ENCODE measurements around the gene OARD1. TPM values are rescaled to one million over a fixed set of nuclear protein-coding genes. Genes with fewer than 3 reads are reported as not detected.

Gene OARD1
- polyA plus RNA-seq, 3 donors from 2014 or later, result 32.3 to 41.9 (median 33.2) TPM

DNA sequence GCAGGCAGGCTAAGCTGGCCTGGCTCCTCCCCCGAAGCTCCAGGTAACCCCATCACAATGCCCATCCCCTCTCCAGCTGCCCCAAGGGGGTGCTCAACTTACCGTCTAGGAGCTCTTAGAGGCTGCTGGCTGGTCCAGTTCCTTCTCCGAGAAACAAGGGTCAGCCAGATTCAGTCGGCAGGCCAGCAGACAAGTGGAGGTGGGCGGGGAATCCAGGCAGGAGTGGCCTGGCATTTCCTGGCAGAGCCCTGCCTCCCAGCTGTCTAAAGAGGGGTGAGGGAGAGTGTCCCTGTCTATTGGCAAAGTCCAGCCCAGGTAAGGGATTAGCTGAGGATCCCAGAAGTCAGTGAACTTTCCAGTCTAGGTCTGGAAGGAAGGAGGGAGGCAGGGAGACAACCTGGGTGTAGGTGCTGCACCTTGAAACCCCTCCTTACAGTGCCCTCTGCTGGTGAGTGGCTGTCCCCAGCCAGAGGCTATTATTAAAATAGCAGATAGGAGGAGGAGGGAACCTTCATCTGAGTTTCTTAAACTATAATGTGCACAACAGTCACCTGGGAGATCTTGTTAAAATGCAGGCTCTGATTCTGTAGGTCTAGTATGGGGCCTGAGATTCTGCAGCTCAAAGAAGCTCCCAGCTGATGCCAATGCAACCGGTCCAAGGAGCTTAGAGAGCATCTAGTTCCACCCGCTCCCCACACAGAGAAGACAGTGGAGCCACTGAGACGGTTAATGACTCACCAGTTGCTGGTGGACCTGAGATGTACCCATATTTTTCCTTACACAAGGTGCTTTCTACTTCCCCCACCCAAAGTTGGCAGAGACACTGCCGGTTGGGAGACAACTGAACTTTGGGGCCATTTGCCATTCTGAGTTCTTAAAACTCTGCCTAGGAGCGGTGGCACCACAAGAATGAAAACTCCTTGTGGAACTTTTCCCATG, 32.8 kb downstream of the OARD1 start, which contains the start of gene UNC5CL:
Gene UNC5CL (minus strand): TSS at position 162 of the 939 bp plus-strand sequence. CDS start 4,147 bp downstream, outside the sequence.
- H3K27ac Mint-ChIP-seq, result no peak within 1 kb of the TSS
- DNase-seq, result peak; percentile 7 to 42 (median 22)
- H3K4me3 Mint-ChIP-seq, result no peak within 1 kb of the TSS

GRCh38 chr6:41038205-41038604, 34.0 kb downstream of the OARD1 start:
- no peak for DNase-seq
- Mint-ChIP-seq H3K36me3 (peaks cover 0 to 8% (median 3%) of the 10 kb centered on the region in 3 donors), H3K4me3 (no peak overlapping the region), H3K4me1 (no peaks in the 10 kb centered on the region), H3K9me3 (no peaks in the 10 kb centered on the region), H3K27me3 (ENCODE audit: low read depth in 3 of 3) (peaks cover 0 to 2% (median 0%) of the 10 kb centered on the region in 3 donors), H3K27ac (no peak overlapping the region)

More for the DNA sequence above, 32.8 kb downstream of the OARD1 start, which contains the start of gene UNC5CL:
- Mint-ChIP-seq H3K36me3 (peaks cover 0 to 8% (median 2%) of the 10 kb centered on the region in 3 donors), H3K4me1 (no peaks in the 10 kb centered on the region), H3K9me3 (no peaks in the 10 kb centered on the region), H3K27me3 (ENCODE audit: low read depth in 3 of 3) (peaks cover 0 to 2% (median 0%) of the 10 kb centered on the region in 3 donors)

DNA sequence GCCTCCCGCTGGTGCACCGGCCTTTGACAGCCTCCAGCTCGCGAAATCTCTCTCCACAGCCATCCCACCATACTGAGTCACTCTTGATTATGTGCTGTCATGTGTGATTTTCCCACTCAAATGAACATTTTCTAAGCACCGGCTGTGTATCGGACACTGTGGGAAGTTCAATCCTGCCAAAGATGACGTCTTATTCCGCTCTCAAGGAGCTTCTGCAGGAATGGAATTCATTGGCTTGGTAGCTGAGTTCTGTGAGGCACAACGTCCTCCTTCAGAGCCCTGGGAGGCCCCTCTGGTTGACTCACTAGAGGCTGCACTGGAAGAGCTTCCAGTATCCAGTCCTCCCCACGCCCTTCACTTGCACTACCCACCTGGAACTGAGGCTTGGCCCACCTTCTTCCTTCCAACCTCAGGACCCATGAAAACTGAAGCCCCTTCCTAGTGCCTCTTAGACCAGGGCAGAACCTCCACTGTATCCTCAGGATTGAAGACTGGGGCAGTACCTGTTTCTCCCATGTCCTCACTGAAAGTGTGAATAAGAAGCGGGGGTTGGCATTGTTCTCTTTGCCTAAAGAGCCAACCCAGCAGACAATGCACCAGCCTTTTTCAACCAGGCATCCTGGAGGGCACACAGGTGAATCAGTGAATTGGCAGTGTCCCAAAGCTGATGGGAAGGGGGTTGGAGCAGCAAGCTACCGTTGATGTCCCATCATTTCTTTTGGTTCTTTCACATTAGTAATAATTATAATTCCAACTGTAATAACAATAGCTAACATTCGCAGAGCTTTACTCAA, 34.9 kb downstream of the OARD1 start:
- H3K4me1 Mint-ChIP-seq, result no peaks in the 10 kb centered on the region
- H3K4me3 Mint-ChIP-seq, result no peak overlapping the region
- H3K9me3 Mint-ChIP-seq, result no peaks in the 10 kb centered on the region
- H3K36me3 Mint-ChIP-seq, result peaks cover 0 to 8% (median 3%) of the 10 kb centered on the region in 3 donors
- peaks cover 0 to 3% (median 0%) of the 10 kb centered on the region in 3 donors for H3K27me3 Mint-ChIP-seq (ENCODE audit: low read depth in 3 of 3)
- DNase-seq, result no peak
- H3K27ac Mint-ChIP-seq, result no peak overlapping the region

DNA sequence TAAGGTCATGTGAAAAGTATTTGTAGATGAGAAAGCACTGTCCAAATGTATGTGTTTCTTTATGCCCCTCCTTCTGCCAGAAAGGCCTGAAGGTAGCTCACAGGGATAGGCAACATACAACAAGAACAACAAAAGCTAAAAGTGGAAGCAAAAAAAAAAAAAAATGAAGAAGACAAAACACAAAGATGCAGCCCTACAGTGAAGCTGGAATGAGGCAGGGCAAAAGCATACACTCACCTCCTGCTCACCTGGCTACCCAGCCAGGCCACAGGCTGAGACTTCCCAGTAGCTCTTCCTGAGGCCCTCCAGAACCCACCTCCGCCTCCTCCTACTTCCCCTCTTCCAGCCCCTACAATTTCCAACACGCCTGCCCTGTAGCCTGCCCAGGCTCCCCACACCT, 35.6 kb downstream of the OARD1 start:
- no peak overlapping the region for H3K27ac Mint-ChIP-seq
- H3K9me3 Mint-ChIP-seq, result no peaks in the 10 kb centered on the region
- peaks cover 0 to 3% (median 3%) of the 10 kb centered on the region in 3 donors for H3K36me3 Mint-ChIP-seq

DNA sequence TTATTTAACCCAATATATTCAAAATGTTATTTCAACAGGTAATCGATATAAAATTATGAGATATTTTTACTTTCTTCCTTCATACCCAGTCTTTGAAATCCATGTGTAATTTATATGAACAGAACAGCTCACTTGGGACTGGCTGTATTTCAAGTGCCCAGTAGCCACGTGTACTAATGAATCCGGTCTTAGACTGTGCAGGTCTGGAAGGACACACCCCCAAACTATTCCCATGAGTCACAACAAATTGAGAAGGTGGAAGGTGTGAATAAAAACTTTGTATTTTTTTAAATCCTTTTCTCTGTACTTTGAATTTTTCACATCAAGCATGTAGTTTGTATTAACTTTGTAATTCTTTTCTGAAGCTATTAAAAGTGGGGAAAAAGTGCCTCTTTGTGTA, 36.0 kb downstream of the OARD1 start:
- no peak overlapping the region for H3K4me3 Mint-ChIP-seq
- H3K27ac Mint-ChIP-seq, result no peak overlapping the region

More for the DNA sequence above, 35.6 kb downstream of the OARD1 start:
- Mint-ChIP-seq H3K4me1 (no peaks in the 10 kb centered on the region), H3K27me3 (ENCODE audit: low read depth in 3 of 3) (peaks cover 0 to 3% (median 0%) of the 10 kb centered on the region in 3 donors), H3K4me3 (no peak overlapping the region)
- DNase-seq, result no peak

DNA sequence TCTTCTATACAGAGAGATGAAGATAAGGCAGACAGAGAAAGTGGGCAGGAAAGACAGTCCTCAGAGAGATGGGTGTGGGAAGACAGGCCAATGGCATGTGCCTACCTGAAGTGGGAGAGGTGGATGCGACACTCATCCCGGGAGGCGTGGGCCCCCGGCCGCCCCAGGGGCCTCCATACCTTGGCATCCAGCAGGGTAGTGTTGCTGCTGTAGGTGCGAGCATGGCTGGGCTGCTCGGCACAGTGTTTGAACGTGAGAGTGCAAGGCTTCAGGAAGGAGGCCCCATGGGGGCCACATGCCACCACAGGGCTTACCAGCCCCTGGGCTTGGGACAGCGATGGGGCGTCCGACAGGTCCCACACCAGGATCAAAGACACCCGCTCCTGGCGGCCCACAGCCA, 38.4 kb downstream of the OARD1 start:
- Mint-ChIP-seq H3K9me3 (no peaks in the 10 kb centered on the region), H3K36me3 (peaks cover 0 to 3% (median 3%) of the 10 kb centered on the region in 3 donors), H3K4me1 (peaks cover 7 to 8% of the 10 kb centered on the region in 2 donors), H3K4me3 (no peak overlapping the region), H3K27me3 (ENCODE audit: low read depth in 3 of 3) (peaks cover 0 to 5% (median 3%) of the 10 kb centered on the region in 3 donors), H3K27ac (no peak overlapping the region)
- DNase-seq, result no peak

More for the DNA sequence above, 36.0 kb downstream of the OARD1 start:
- no peak for DNase-seq
- H3K9me3 Mint-ChIP-seq, result no peaks in the 10 kb centered on the region
- peaks cover 0 to 3% (median 2%) of the 10 kb centered on the region in 3 donors for H3K27me3 Mint-ChIP-seq (ENCODE audit: low read depth in 3 of 3)
- H3K36me3 Mint-ChIP-seq, result peaks cover 0 to 3% (median 3%) of the 10 kb centered on the region in 3 donors
- H3K4me1 Mint-ChIP-seq, result no peaks in the 10 kb centered on the region

GRCh38 chr6:41032830-41033229, 39.3 kb downstream of the OARD1 start:
- no peaks in the 10 kb centered on the region for H3K9me3 Mint-ChIP-seq
- peaks cover 14 to 15% of the 10 kb centered on the region in 2 donors for H3K4me1 Mint-ChIP-seq
- H3K4me3 Mint-ChIP-seq, result no peak overlapping the region
- DNase-seq, result no peak
- peaks cover 0 to 5% (median 3%) of the 10 kb centered on the region in 3 donors for H3K27me3 Mint-ChIP-seq (ENCODE audit: low read depth in 3 of 3)
- H3K27ac Mint-ChIP-seq, result peak overlapping the region in 1 of 6 donors; percentile 12
- H3K36me3 Mint-ChIP-seq, result peaks cover 0 to 3% (median 0%) of the 10 kb centered on the region in 3 donors

GRCh38 chr6:41028561-41029412, 43.4 kb downstream of the OARD1 start:
- Mint-ChIP-seq H3K9me3 (no peaks in the 10 kb centered on the region), H3K36me3 (peaks cover 0 to 3% (median 3%) of the 10 kb centered on the region in 3 donors), H3K4me3 (peak overlapping the region; percentile 77 to 87 (median 83)), H3K27ac (peak overlapping the region; percentile 73 to 87 (median 84)), H3K27me3 (ENCODE audit: low read depth in 3 of 3) (peaks cover 0 to 6% (median 5%) of the 10 kb centered on the region in 3 donors), H3K4me1 (peaks cover 22 to 25% of the 10 kb centered on the region in 2 donors)
- DNase-seq, result peak in 2 of 3 donors; percentile 3 to 6

DNA sequence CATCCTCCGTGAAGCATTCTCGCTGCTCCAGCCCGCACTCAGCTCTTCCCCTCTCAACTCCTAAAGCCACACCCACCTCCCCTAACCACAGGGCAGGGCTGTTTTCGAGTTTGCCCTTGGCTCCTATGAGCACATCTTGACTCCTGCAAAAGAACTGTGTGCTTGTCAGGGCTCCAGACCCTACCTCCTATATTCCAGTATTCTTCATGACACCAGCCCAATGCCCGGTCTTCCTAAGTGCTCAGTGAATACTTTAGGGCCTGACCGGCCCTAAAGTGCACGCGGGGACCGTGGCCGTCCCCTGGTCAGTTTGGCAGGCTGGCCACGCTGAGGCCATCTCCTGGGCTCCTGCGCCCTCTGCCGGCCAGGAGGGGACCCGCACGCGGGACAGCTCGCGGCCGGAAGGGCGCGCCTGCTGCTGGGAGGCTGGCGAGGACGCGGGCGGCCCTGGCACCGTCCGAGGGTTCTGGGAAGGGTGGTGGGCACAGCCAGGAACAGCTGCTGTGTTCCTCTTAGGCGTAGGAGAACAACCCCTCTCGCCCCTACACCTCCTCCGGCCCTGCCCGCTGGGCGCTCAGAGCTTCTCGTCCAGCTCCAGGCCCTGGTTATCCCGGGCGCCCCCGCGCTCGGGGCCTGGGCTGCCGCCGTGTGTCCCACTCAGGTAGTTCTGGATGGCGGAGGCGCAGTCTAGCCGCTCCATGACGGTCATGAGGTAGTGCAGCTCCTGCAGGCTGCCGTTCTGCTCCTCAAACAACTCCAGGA, 44.2 kb downstream of the OARD1 start:
- Mint-ChIP-seq H3K36me3 (peaks cover 0 to 5% (median 0%) of the 10 kb centered on the region in 3 donors), H3K27ac (peak overlapping the region; percentile 54 to 91 (median 84)), H3K4me1 (peaks cover 22 to 25% of the 10 kb centered on the region in 2 donors), H3K27me3 (ENCODE audit: low read depth in 3 of 3) (peaks cover 0 to 6% (median 5%) of the 10 kb centered on the region in 3 donors), H3K9me3 (no peaks in the 10 kb centered on the region), H3K4me3 (peak overlapping the region; percentile 77 to 87 (median 83))
- DNase-seq, result peak; percentile 72 to 77 (median 76)

DNA sequence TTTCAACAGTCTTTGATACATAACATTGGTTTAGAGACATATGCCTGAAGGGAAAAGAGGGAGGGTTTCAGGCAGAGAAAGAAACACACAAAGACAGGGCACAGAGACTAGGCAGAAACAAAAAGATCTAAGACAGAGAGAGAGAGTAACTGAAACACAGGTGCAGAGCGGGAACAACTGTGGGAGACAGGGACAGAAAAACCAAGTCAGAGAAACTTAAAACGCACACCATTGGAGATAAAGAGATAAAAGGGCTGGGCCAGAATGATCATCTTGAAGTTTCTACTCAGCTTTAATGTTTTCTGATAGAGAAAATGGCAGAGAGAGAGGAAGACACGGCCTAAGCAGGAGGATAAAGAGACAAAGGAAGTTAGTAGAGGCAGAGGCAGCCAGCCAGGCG, 44.9 kb downstream of the OARD1 start:
- Mint-ChIP-seq H3K27ac (peak overlapping the region; percentile 54 to 91 (median 84)), H3K27me3 (ENCODE audit: low read depth in 3 of 3) (peaks cover 0 to 6% (median 3%) of the 10 kb centered on the region in 3 donors), H3K4me3 (peak overlapping the region; percentile 71 to 87 (median 83)), H3K36me3 (peaks cover 0 to 5% (median 0%) of the 10 kb centered on the region in 3 donors), H3K4me1 (peaks cover 22 to 25% of the 10 kb centered on the region in 2 donors), H3K9me3 (no peaks in the 10 kb centered on the region)
- DNase-seq, result no peak

DNA sequence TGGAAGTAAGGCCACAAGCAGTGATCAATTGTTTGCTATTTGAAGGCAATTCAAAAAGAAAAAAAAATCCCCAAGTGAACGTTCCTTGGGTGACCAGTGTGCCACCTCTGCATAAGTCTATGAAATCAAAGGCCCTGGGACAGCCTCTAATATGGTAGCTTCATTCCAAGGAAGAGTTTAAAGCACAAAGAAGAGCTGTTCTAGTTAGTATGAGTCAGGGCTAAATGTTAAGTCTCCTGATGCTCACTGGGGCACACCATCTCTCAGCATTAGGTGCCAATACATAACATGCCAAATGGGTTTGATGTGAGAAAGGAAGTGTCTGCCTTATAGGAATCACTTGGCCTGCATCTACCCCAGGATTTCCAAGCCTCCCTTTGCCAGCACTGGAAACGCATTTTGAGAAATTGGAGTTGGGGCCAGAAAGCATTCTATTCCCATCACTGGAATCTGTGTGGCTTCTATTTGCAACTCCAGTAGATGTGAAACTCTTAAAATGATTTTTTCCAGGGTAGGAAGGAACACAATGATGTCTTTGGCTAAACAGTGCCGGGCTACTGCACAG, 46.1 kb downstream of the OARD1 start:
- no peak for DNase-seq
- peak overlapping the region in 1 of 6 donors; percentile 53 for H3K27ac Mint-ChIP-seq
- H3K27me3 Mint-ChIP-seq (ENCODE audit: low read depth in 3 of 3), result peaks cover 0 to 3% (median 3%) of the 10 kb centered on the region in 3 donors
- peaks cover 0 to 5% (median 0%) of the 10 kb centered on the region in 3 donors for H3K36me3 Mint-ChIP-seq
- peaks cover 21 to 25% of the 10 kb centered on the region in 2 donors for H3K4me1 Mint-ChIP-seq
- no peaks in the 10 kb centered on the region for H3K9me3 Mint-ChIP-seq
- peak overlapping the region in 1 of 5 donors; percentile 21 for H3K4me3 Mint-ChIP-seq

DNA sequence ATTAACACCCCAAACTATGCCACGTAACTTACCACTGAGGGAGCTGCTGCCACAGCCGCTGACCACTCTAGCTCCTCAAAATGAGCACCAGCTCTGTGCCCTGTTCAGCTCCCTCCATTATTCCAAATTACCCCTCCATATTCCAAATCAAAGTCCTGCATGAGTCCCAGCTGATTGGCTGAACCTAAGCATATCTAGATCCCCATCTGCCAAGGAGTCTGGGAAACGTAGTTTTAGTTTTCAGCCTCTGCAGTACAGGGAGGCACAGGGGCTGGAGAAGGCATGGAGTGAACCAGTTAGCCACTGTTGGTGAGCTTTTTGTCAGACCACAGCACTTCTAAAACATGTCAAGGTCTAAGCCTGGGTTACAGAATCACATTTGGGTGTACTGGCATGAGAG, 49.0 kb downstream of the OARD1 start:
- peaks cover 1 to 3% (median 3%) of the 10 kb centered on the region in 3 donors for H3K27me3 Mint-ChIP-seq (ENCODE audit: low read depth in 3 of 3)
- no peak for DNase-seq
- peaks cover 9 to 13% of the 10 kb centered on the region in 2 donors for H3K4me1 Mint-ChIP-seq
- no peaks in the 10 kb centered on the region for H3K9me3 Mint-ChIP-seq
- peaks cover 0 to 5% (median 0%) of the 10 kb centered on the region in 3 donors for H3K36me3 Mint-ChIP-seq
- no peak overlapping the region for H3K27ac Mint-ChIP-seq
- H3K4me3 Mint-ChIP-seq, result no peak overlapping the region

Data from immature natural killer cell (primary cell).